Chondrocyte (in vitro differentiated cells): ENCODE data around the gene FAM177B. TPM values are rescaled to one million over a fixed set of nuclear protein-coding genes. Genes with fewer than 3 reads are reported as not detected.

Experiments used
- DNase-seq: peaks from one replicate; pipeline ENCODE4 v3.0.0; 2021; ENCODE audit warnings: mixed read lengths, low spot score
- H3K27ac Mint-ChIP-seq: one replicate; pipeline ENCODE4 v1.8.0; 2021; ENCODE audit warnings: mild to moderate bottlenecking, moderate library complexity, mixed read lengths; ENCODE audit not compliant: unreplicated experiment
- H3K27me3 Mint-ChIP-seq: 2 replicates; pipeline ENCODE4 v1.8.0; 2021; ENCODE audit warnings: low read depth, mixed read lengths
- H3K36me3 Mint-ChIP-seq: 2 replicates; pipeline ENCODE4 v1.8.0; 2021; ENCODE audit warnings: low read depth, mixed read lengths
- H3K4me1 Mint-ChIP-seq: 2 replicates; pipeline ENCODE4 v1.8.0; 2021; ENCODE audit warnings: low read depth, mild to moderate bottlenecking, mixed read lengths
- H3K4me3 Mint-ChIP-seq: one replicate; pipeline ENCODE4 v1.8.0; 2021; ENCODE audit warnings: mild to moderate bottlenecking, moderate library complexity, mixed read lengths; ENCODE audit not compliant: unreplicated experiment
- H3K9me3 Mint-ChIP-seq: 2 replicates; pipeline ENCODE4 v1.8.0; 2021; ENCODE audit warnings: low read depth, mixed read lengths
- total RNA-seq: library from RNA; stranded (reverse); gene quantifications from 3 replicates; pipeline ENCODE4 v1.2.1, GENCODE V29; 2021
- TF ChIP-seq, protein P1 (sequence below): fragments of 200-600 bp; sonication (generic); IDR thresholded peaks from 2 replicates; pipeline ENCODE4 v1.5.0; 2021; ENCODE audit warnings: antibody characterized with exemption, mild to moderate bottlenecking, moderate library complexity

Gene FAM177B
- total RNA-seq, 1 donor from 2014 or later: not detected

- no peaks in the 10 kb centered on the region for H3K36me3 Mint-ChIP-seq
- peaks cover 12% of the 10 kb centered on the region for H3K4me1 Mint-ChIP-seq
- peaks cover 1% of the 10 kb centered on the region for H3K27me3 Mint-ChIP-seq
- peaks cover 18% of the 10 kb centered on the region for H3K9me3 Mint-ChIP-seq
- H3K27ac Mint-ChIP-seq: no peak overlapping the region
- no peak overlapping the region for H3K4me3 Mint-ChIP-seq
- DNase-seq: no peak
- TF ChIP-seq, protein P1, sequence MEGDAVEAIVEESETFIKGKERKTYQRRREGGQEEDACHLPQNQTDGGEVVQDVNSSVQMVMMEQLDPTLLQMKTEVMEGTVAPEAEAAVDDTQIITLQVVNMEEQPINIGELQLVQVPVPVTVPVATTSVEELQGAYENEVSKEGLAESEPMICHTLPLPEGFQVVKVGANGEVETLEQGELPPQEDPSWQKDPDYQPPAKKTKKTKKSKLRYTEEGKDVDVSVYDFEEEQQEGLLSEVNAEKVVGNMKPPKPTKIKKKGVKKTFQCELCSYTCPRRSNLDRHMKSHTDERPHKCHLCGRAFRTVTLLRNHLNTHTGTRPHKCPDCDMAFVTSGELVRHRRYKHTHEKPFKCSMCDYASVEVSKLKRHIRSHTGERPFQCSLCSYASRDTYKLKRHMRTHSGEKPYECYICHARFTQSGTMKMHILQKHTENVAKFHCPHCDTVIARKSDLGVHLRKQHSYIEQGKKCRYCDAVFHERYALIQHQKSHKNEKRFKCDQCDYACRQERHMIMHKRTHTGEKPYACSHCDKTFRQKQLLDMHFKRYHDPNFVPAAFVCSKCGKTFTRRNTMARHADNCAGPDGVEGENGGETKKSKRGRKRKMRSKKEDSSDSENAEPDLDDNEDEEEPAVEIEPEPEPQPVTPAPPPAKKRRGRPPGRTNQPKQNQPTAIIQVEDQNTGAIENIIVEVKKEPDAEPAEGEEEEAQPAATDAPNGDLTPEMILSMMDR: no peak
Observed at GRCh38 chr1:222767152-222767571, 30.2 kb downstream of the FAM177B start.

GRCh38 chr1:222768592-222768991, 31.6 kb downstream of the FAM177B start:
- Mint-ChIP-seq H3K27ac (no peak overlapping the region), H3K9me3 (peaks cover 17% of the 10 kb centered on the region), H3K36me3 (no peaks in the 10 kb centered on the region), H3K4me1 (peaks cover 22% of the 10 kb centered on the region), H3K27me3 (peaks cover under 1% of the 10 kb centered on the region), H3K4me3 (no peak overlapping the region)
- no peak for DNase-seq
- TF ChIP-seq, protein P1: no peak

DNA sequence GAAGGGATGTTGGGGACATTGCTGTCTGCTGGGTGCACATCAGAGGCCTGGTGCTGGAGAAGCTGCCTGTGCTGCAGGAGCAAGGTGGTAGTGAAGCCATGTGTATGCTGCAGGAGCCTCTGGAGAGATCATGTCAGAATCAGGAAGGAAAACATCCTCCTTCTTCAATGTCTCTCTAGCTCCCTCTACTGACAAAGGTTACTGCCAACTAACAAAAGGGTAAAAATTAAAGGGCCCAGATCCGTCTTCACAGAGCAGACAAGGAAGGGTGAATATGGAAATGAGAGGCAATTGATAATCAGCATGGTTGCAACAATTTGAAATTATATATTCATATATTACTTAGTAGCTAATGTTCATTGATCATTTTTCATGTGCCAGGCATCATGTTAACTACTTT, 32.2 kb downstream of the FAM177B start:
- Mint-ChIP-seq H3K9me3 (peaks cover 16% of the 10 kb centered on the region), H3K27ac (no peak overlapping the region), H3K36me3 (no peaks in the 10 kb centered on the region), H3K27me3 (no peaks in the 10 kb centered on the region), H3K4me1 (peaks cover 22% of the 10 kb centered on the region), H3K4me3 (no peak overlapping the region)
- TF ChIP-seq, protein P1: peak; percentile 32
- DNase-seq: no peak

DNA sequence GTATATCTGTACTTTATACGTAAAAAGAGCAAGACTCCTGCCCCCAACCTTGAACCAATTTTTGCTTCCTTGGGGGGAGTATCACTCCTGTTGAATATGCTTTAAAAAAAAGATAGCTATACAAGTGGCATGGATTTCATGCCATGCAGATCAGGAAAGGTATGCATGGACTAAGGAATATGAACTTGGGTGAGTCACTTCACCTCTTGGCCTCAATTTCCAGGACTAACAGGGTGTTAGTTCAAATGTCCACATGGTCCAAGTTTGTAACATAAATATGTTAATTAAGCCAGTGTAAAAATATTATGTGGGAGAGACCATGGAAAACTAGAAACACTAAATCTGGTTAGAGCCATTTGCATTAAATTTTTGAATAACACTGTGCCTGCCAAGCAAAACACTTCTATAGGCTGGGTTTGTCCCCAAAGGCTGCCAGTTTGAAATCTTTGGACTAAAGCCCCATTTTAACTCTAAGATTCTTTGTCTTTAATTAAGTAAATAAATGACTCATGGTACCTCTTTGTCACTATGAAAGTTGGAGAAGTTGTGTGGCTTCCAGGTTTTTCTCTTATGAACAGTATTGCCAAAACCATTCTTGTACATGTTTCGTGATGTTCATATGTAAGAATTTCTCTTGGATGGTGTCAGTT, 33.1 kb downstream of the FAM177B start:
- DNase-seq: no peak
- peaks cover 22% of the 10 kb centered on the region for H3K4me1 Mint-ChIP-seq

GRCh38 chr1:222772996-222773379, 36.0 kb downstream of the FAM177B start:
- Mint-ChIP-seq H3K4me3 (no peak overlapping the region), H3K9me3 (peaks cover 11% of the 10 kb centered on the region), H3K27ac (no peak overlapping the region), H3K27me3 (peaks cover 1% of the 10 kb centered on the region), H3K36me3 (no peaks in the 10 kb centered on the region), H3K4me1 (peaks cover 21% of the 10 kb centered on the region)
- DNase-seq: no peak
- TF ChIP-seq, protein P1: no peak

More for the DNA sequence above, 33.1 kb downstream of the FAM177B start:
- peaks cover 11% of the 10 kb centered on the region for H3K9me3 Mint-ChIP-seq
- H3K27ac Mint-ChIP-seq: no peak overlapping the region
- H3K27me3 Mint-ChIP-seq: no peaks in the 10 kb centered on the region
- TF ChIP-seq, protein P1: no peak
- no peak overlapping the region for H3K4me3 Mint-ChIP-seq
- no peaks in the 10 kb centered on the region for H3K36me3 Mint-ChIP-seq
